Measurements from ENCODE around the gene NRG3. TPM values are rescaled to one million over a fixed set of nuclear protein-coding genes. Genes with fewer than 3 reads are reported as not detected.

The NRG3 gene
- total and polyA plus RNA-seq, 2 donors (not counting 1 experiment from before 2014, with no cell fraction given) = 0.06 TPM; not detected in 1

GRCh38 chr10:82653244-82654155 lies 778.5 kb downstream of the NRG3 start:
- DNase-seq (no peak), ATAC-seq (ENCODE audit: low read depth) (no peak)
- intact Hi-C loops (cut with micrococcal nuclease) = no loop called here
- TF ChIP-seq EZH2 (IDR thresholded peaks at IDR 0.05; ENCODE audit: borderline replicate concordance, insufficient read depth, low read depth, low read length, poor library complexity, severe bottlenecking) = no peak
- TF ChIP-seq CTCF (IDR thresholded peaks at IDR 0.05) = no peak
- Mint-ChIP-seq H3K27me3 (no peaks in the 10 kb centered on the region), H3K9me3 (ENCODE audit: insufficient read depth) (no peaks in the 10 kb centered on the region), H3K4me1 (no peaks in the 10 kb centered on the region), H3K4me3 (no peak overlapping the region), H3K27ac (no peak overlapping the region)
- Histone ChIP-seq H3K4me2 (replicated peaks; ENCODE audit: low read depth, low read length, poor library complexity, severe bottlenecking) (no peak overlapping the region), H3K36me3 (replicated peaks in 1 of 2; ENCODE audit: control extremely low read depth in 1 of 2, control insufficient read depth in 1 of 2, extremely low read depth in 1 of 2, insufficient read depth in 2 of 2, low read length in 1 of 2) (no peaks in the 10 kb centered on the region), H3K79me2 (ENCODE audit: control insufficient read depth, insufficient read depth, low read length) (no peaks in the 10 kb centered on the region), H3K27me3 (replicated peaks in 1 of 4; ENCODE audit: control extremely low read depth in 1 of 4, control insufficient read depth in 3 of 4, insufficient read depth in 4 of 4, low read length in 3 of 4) (no peaks in the 10 kb centered on the region), H3K4me1 (ENCODE audit: control insufficient read depth in 2 of 2, insufficient read depth in 2 of 2, low read length in 2 of 2) (no peaks in the 10 kb centered on the region), H2AFZ (ENCODE audit: insufficient read depth, low read depth, low read length, poor library complexity, severe bottlenecking) (no peak overlapping the region), H3K9me3 (ENCODE audit: control extremely low read depth in 1 of 3, control insufficient read depth in 2 of 3, insufficient read depth in 1 of 3, low read length in 2 of 3) (peaks cover 0 to 4% (median 2%) of the 10 kb centered on the region in 3 donors), H3K9ac (ENCODE audit: low read length) (no peak overlapping the region), H3K27ac (ENCODE audit: low read length in 2 of 2) (no peak overlapping the region), H4K20me1 (ENCODE audit: control insufficient read depth, insufficient read depth, low read length, poor library complexity, severe bottlenecking) (no peaks in the 10 kb centered on the region), H3K4me3 (ENCODE audit: control extremely low read depth in 1 of 5, extremely low read depth in 1 of 5, insufficient read depth in 1 of 5, low read depth in 2 of 5, low read length in 4 of 5) (no peak overlapping the region)
- WGBS (ENCODE audit: insufficient coverage) = 89% methylated on average over 4 of the region's 7 CpGs
- ChIA-PET POLR2A (no interaction called here), CTCF (no interaction called here)

GRCh38 chr10:82660205-82660604 lies 785.2 kb downstream of the NRG3 start:
- no peaks in the 10 kb centered on the region for H3K79me2 ChIP-seq (ENCODE audit: control insufficient read depth, insufficient read depth, low read length)
- intact Hi-C loops (cut with micrococcal nuclease) = no loop called here
- no peak overlapping the region for H3K4me3 ChIP-seq (ENCODE audit: control extremely low read depth in 1 of 5, extremely low read depth in 1 of 5, insufficient read depth in 1 of 5, low read depth in 2 of 5, low read length in 4 of 5)
- H3K9me3 ChIP-seq (ENCODE audit: control extremely low read depth in 1 of 3, control insufficient read depth in 2 of 3, insufficient read depth in 1 of 3, low read length in 2 of 3) = no peaks in the 10 kb centered on the region
- TF ChIP-seq EZH2 (IDR thresholded peaks at IDR 0.05; ENCODE audit: borderline replicate concordance, insufficient read depth, low read depth, low read length, poor library complexity, severe bottlenecking) (no peak), CTCF (IDR thresholded peaks at IDR 0.05) (no peak)
- H3K36me3 ChIP-seq (replicated peaks in 1 of 2; ENCODE audit: control extremely low read depth in 1 of 2, control insufficient read depth in 1 of 2, extremely low read depth in 1 of 2, insufficient read depth in 2 of 2, low read length in 1 of 2) = no peaks in the 10 kb centered on the region
- no peaks in the 10 kb centered on the region for H4K20me1 ChIP-seq (ENCODE audit: control insufficient read depth, insufficient read depth, low read length, poor library complexity, severe bottlenecking)
- no peak overlapping the region for H3K4me2 ChIP-seq (replicated peaks; ENCODE audit: low read depth, low read length, poor library complexity, severe bottlenecking)
- Mint-ChIP-seq H3K9me3 (ENCODE audit: insufficient read depth) (no peaks in the 10 kb centered on the region), H3K27me3 (no peaks in the 10 kb centered on the region), H3K27ac (no peak overlapping the region), H3K4me1 (no peaks in the 10 kb centered on the region), H3K4me3 (no peak overlapping the region)
- no peaks in the 10 kb centered on the region for H3K27me3 ChIP-seq (replicated peaks in 1 of 4; ENCODE audit: control extremely low read depth in 1 of 4, control insufficient read depth in 3 of 4, insufficient read depth in 4 of 4, low read length in 3 of 4)
- no peak for ATAC-seq (ENCODE audit: low read depth)
- H2AFZ ChIP-seq (ENCODE audit: insufficient read depth, low read depth, low read length, poor library complexity, severe bottlenecking) = no peak overlapping the region
- H3K9ac ChIP-seq (ENCODE audit: low read length) = no peak overlapping the region
- POLR2A ChIA-PET = no interaction called here
- no peaks in the 10 kb centered on the region for H3K4me1 ChIP-seq (ENCODE audit: control insufficient read depth in 2 of 2, insufficient read depth in 2 of 2, low read length in 2 of 2)
- DNase-seq = no peak
- H3K27ac ChIP-seq (ENCODE audit: low read length in 2 of 2) = no peak overlapping the region
- CTCF ChIA-PET = no interaction called here
